Gastrocnemius medialis (tissue), 4 donors: ENCODE measurements around the gene ZXDC. TPM values are rescaled to one million over a fixed set of nuclear protein-coding genes. Genes with fewer than 3 reads are reported as not detected.

Experiments
- ATAC-seq, 2 donors: fragments of 150-250 bp; one replicate each; pipeline ENCODE4 v1.9.1; 2016
- DNase-seq, 2 donors: peaks; one replicate each; pipeline ENCODE4 v3.0.0-alpha.2; 2019
- H3K27ac ChIP-seq, 4 donors: fragments of 200-600 bp; sonication (generic); 1 replicate in 1 of 4; 2 replicates in 3 of 4; pipeline ENCODE4 v1.5.1; 2016 to 2018; ENCODE audit warnings: mild to moderate bottlenecking in 2 of 4, moderate library complexity in 1 of 4
- H3K27me3 ChIP-seq, 3 donors: fragments of 200-600 bp; sonication (generic) in 2 of 3; 1 replicate in 1 of 3; 2 replicates in 2 of 3; pipeline versions ENCODE4 v1.5.1 to v1.6.0; 2016 to 2019; ENCODE audit warnings: mild to moderate bottlenecking in 1 of 3, moderate library complexity in 1 of 3
- H3K36me3 ChIP-seq, 2 donors: fragments of 200-600 bp; sonication (generic) in 1 of 2; one replicate each; pipeline ENCODE4 v1.5.1; 2017 to 2018
- H3K4me1 ChIP-seq, 2 donors: fragments of 200-600 bp; sonication (generic) in 1 of 2; one replicate each; pipeline ENCODE4 v1.5.1; 2016 to 2017; ENCODE audit warnings: mild to moderate bottlenecking in 2 of 2
- H3K4me3 ChIP-seq, 4 donors: fragments of 200-600 bp; sonication (generic) in 3 of 4; 1 replicate in 1 of 4; 2 replicates in 3 of 4; pipeline ENCODE4 v1.5.1; 2016 to 2019; ENCODE audit warnings: mild to moderate bottlenecking in 2 of 4
- H3K9me3 ChIP-seq, 3 donors: fragments of 200-600 bp; sonication (generic) in 2 of 3; 1 replicate in 1 of 3; 2 replicates in 2 of 3; pipeline ENCODE4 v1.5.1; 2016 to 2019
- CTCF ChIP-seq, 5 experiments: fragments of 450-650 bp in 3 of 5; fragments of 200-600 bp in 2 of 5; sonication (generic) in 2 of 5; IDR thresholded peaks in 4 of 5; conservative IDR thresholded peaks in 1 of 5; 1 replicate in 4 of 5; 2 replicates in 1 of 5; pipeline ENCODE4 v1.5.1; 2016 to 2019; ENCODE audit warnings: antibody characterized with exemption in 5 of 5, mild to moderate bottlenecking in 3 of 5, moderate library complexity in 3 of 5
- POLR2A ChIP-seq, 2 donors: fragments of 450-650 bp; IDR thresholded peaks; one replicate each; pipeline ENCODE4 v1.6.1; 2017; ENCODE audit warnings: antibody characterized with exemption in 2 of 2, mild to moderate bottlenecking in 2 of 2, moderate library complexity in 2 of 2
- in situ Hi-C, 4 donors: fragments of 200-750 bp; cut with MboI; loops; one replicate each; pipeline versions ENCODE4 v1.15.0 to v1.8.0; 2017; ENCODE audit warnings: low sequenced_read_pairs in 4 of 4
- intact Hi-C: fragments of 100-400 bp; cut with DNase I; formaldehyde crosslinking; loops from one replicate; pipeline ENCODE4 v1.15.1; 2023; ENCODE audit warnings: low total_unique reads
- total RNA-seq, 4 donors: library from RNA; depleted of rRNA; stranded (reverse); fragments of >200 nt; gene quantifications; one replicate each; pipeline versions ENCODE4 v1.1.0 to v1.2.3, GENCODE V29; 2016

ZXDC gene
- total RNA-seq, 4 donors from 2014 or later: 40.9 to 54.2 (median 45.4) TPM

GRCh38 chr3:126486360-126486847, 10.7 kb upstream of the ZXDC start:
- in situ Hi-C loops: no loop called here
- no peak for TF ChIP-seq POLR2A (IDR thresholded peaks at IDR 0.05)
- TF ChIP-seq CTCF (IDR thresholded peaks at IDR 0.05 in 4 of 5, conservative IDR thresholded peaks at IDR 0.05 in 1 of 5): no peak
- H3K27ac ChIP-seq: peak overlapping the region in 2 of 4 donors; percentile 15 to 54
- H3K36me3 ChIP-seq: no peaks in the 10 kb centered on the region
- intact Hi-C loops: no loop called here
- ATAC-seq (no peak), DNase-seq (no peak)
- peaks cover 23 to 55% of the 10 kb centered on the region in 2 donors for H3K4me1 ChIP-seq
- H3K9me3 ChIP-seq: no peaks in the 10 kb centered on the region
- no peaks in the 10 kb centered on the region for H3K27me3 ChIP-seq
- no peak overlapping the region for H3K4me3 ChIP-seq

- Histone ChIP-seq H3K4me1 (peaks cover 23 to 50% of the 10 kb centered on the region in 2 donors), H3K4me3 (no peak overlapping the region), H3K27ac (no peak overlapping the region), H3K27me3 (no peaks in the 10 kb centered on the region), H3K9me3 (no peaks in the 10 kb centered on the region), H3K36me3 (no peaks in the 10 kb centered on the region)
- TF ChIP-seq CTCF (IDR thresholded peaks at IDR 0.05 in 4 of 5, conservative IDR thresholded peaks at IDR 0.05 in 1 of 5) (no peak), POLR2A (IDR thresholded peaks at IDR 0.05) (no peak)
- DNase-seq: no peak
- in situ Hi-C loops: no loop called here
- no peak for ATAC-seq
- intact Hi-C loops: no loop called here
Observed at GRCh38 chr3:126485956-126486355, 10.3 kb upstream of the ZXDC start.

- no peak overlapping the region for H3K4me3 ChIP-seq
- no peaks in the 10 kb centered on the region for H3K36me3 ChIP-seq
- DNase-seq (no peak), ATAC-seq (no peak)
- intact Hi-C loops: no loop called here
- no peak overlapping the region for H3K27ac ChIP-seq
- TF ChIP-seq CTCF (IDR thresholded peaks at IDR 0.05 in 4 of 5, conservative IDR thresholded peaks at IDR 0.05 in 1 of 5) (no peak), POLR2A (IDR thresholded peaks at IDR 0.05) (no peak)
- in situ Hi-C loops: no loop called here
- H3K9me3 ChIP-seq: no peaks in the 10 kb centered on the region
- H3K27me3 ChIP-seq: no peaks in the 10 kb centered on the region
- peaks cover 23 to 44% of the 10 kb centered on the region in 2 donors for H3K4me1 ChIP-seq
Observed at GRCh38 chr3:126485176-126485897, 9.6 kb upstream of the ZXDC start.

- in situ Hi-C loops (no loop called here), intact Hi-C loops (no loop called here)
- Histone ChIP-seq H3K27me3 (no peaks in the 10 kb centered on the region), H3K9me3 (no peaks in the 10 kb centered on the region), H3K36me3 (no peaks in the 10 kb centered on the region), H3K4me1 (peaks cover 23 to 43% of the 10 kb centered on the region in 2 donors), H3K4me3 (no peak overlapping the region), H3K27ac (peak overlapping the region; percentile 12 to 65 (median 54))
- no peak for ATAC-seq
- DNase-seq: no peak
- TF ChIP-seq CTCF (IDR thresholded peaks at IDR 0.05 in 4 of 5, conservative IDR thresholded peaks at IDR 0.05 in 1 of 5): no peak
- TF ChIP-seq POLR2A (IDR thresholded peaks at IDR 0.05): no peak
Observed at GRCh38 chr3:126484662-126485061, 9.0 kb upstream of the ZXDC start.
